ENCODE measurements around the gene GSTM4. TPM values are rescaled to one million over a fixed set of nuclear protein-coding genes. Genes with fewer than 3 reads are reported as not detected.
A peak's percentile ranks its signal among the peaks of the same experiment; 100 is the strongest.
"Not testable (repeated sequence)": the region's sequence is repeated elsewhere in the genome, so short reads cannot be mapped to it uniquely, and the experiment has no call there.

GSTM4 gene
- total and polyA plus RNA-seq, 2 donors (not counting 1 experiment from before 2014, with no cell fraction given) = 17.7 to 30.8 TPM

DNA sequence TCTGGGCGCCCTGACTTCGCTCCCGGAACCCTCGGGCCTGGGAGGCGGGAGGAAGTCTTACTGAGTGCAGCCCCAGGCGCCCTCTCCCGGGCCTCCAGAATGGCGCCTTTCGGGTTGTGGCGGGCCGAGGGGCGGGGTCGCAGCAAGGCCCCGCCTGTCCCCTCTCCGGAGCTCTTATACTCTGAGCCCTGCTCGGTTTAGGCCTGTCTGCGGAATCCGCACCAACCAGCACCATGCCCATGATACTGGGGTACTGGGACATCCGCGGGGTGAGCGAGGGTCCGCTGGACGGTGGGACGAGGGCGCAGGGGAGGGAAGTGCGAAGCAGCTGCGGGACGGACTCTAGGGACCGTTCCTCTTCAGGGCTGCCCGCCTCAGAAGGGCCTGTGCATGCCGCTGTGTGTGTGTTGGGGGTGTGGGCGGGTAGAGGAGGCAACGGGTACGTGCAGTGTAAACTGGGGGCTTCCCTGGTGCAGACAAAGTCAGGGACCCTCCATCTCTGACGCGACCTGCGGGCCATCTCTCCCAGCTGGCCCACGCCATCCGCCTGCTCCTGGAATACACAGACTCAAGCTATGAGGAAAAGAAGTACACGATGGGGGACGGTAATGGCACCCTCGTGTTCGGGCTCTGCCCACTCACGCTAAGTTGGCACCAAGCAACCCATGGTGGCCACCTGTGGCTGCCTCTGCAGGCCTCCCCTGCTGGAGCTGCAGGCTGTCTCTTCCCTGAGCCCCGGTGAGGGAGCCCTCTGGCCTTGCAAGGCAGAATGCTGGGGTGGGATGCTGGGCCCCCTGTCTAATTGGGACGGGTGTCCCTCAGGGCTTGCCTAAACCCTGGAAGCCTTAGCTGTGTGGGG, 32.0 kb downstream of the GSTM4 start, which contains the start of gene GSTM1:
TSS of gene GSTM1 (plus strand) at position 177 of the 859 bp plus-strand sequence. CDS start at position 234, 57 bp downstream.
- TF ChIP-seq EZH2 (IDR thresholded peaks at IDR 0.05; ENCODE audit: low read length, missing control alignments) = no peak
- TF ChIP-seq, protein P1, sequence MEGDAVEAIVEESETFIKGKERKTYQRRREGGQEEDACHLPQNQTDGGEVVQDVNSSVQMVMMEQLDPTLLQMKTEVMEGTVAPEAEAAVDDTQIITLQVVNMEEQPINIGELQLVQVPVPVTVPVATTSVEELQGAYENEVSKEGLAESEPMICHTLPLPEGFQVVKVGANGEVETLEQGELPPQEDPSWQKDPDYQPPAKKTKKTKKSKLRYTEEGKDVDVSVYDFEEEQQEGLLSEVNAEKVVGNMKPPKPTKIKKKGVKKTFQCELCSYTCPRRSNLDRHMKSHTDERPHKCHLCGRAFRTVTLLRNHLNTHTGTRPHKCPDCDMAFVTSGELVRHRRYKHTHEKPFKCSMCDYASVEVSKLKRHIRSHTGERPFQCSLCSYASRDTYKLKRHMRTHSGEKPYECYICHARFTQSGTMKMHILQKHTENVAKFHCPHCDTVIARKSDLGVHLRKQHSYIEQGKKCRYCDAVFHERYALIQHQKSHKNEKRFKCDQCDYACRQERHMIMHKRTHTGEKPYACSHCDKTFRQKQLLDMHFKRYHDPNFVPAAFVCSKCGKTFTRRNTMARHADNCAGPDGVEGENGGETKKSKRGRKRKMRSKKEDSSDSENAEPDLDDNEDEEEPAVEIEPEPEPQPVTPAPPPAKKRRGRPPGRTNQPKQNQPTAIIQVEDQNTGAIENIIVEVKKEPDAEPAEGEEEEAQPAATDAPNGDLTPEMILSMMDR (conservative IDR thresholded peaks at IDR 0.05 in 1 of 2, IDR thresholded peaks at IDR 0.05 in 1 of 2; ENCODE audit: low read depth in 1 of 2, low read length in 2 of 2) = peak; percentile 19 to 24
- Histone ChIP-seq H3K4me1 (ENCODE audit: control insufficient read depth, extremely low read depth, insufficient read depth, low read length) (no peaks in the 10 kb centered on the region), H3K9ac (ENCODE audit: insufficient read depth, low read length) (peak within 1 kb of the TSS; percentile 51), H3K27ac (ENCODE audit: insufficient read depth, low read length) (no peak within 1 kb of the TSS), H2AFZ (ENCODE audit: low read length) (no peak within 1 kb of the TSS), H4K20me1 (ENCODE audit: control insufficient read depth, extremely low read depth, insufficient read depth, low read length) (no peaks in the 10 kb centered on the region), H3K27me3 (ENCODE audit: control insufficient read depth, insufficient read depth, low read length) (no peaks in the 10 kb centered on the region), H3K9me3 (ENCODE audit: control insufficient read depth, insufficient read depth, low read depth, low read length) (no peaks in the 10 kb centered on the region), H3K36me3 (ENCODE audit: control insufficient read depth, insufficient read depth, low read length) (no peaks in the 10 kb centered on the region), H3K79me2 (ENCODE audit: control insufficient read depth, insufficient read depth, low read length) (no peaks in the 10 kb centered on the region), H3K4me2 (ENCODE audit: extremely low read depth, insufficient read depth, low read length) (no peak within 1 kb of the TSS), H3K4me3 (replicated peaks in 1 of 4; ENCODE audit: control extremely low read depth in 1 of 4, insufficient read depth in 1 of 4, low read depth in 3 of 4, low read length in 4 of 4) (peak within 1 kb of the TSS in 2 of 4 experiments; percentile 53 to 60)
- DNase-seq (ENCODE audit: low read depth in 2 of 2) = peak in 1 of 2 donors; percentile 78

DNA sequence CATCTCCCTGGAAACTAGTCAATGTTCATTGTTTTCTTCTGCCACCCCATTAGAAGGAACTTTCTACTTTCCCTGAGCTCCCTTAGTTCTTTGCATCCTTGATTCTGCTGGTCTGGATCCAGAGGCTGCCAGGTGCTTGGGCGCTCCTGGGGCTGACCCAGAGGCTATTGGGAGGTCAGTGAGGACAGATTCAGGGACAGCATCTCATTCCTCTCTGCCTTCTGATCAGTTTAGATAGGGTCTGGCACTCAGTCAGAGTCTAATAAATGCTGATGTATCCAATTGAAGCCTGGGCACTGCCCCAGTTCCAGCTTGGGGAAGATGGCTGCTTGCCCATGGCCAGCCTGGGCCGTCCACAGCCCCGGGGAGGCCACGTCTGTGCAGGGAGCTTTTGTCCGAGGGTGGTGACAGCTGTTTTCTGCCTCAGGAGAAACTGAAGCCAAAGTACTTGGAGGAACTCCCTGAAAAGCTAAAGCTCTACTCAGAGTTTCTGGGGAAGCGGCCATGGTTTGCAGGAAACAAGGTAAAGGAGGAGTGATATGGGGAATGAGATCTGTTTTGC, 34.0 kb downstream of the GSTM4 start:
- no peak overlapping the region for H3K4me2 ChIP-seq (ENCODE audit: extremely low read depth, insufficient read depth, low read length)
- H3K9ac ChIP-seq (ENCODE audit: insufficient read depth, low read length) = no peak overlapping the region
- no peaks in the 10 kb centered on the region for H3K36me3 ChIP-seq (ENCODE audit: control insufficient read depth, insufficient read depth, low read length)
- no peaks in the 10 kb centered on the region for H3K9me3 ChIP-seq (ENCODE audit: control insufficient read depth, insufficient read depth, low read depth, low read length)
- H3K27ac ChIP-seq (ENCODE audit: insufficient read depth, low read length) = no peak overlapping the region
- no peak overlapping the region for H3K4me3 ChIP-seq (replicated peaks in 1 of 4; ENCODE audit: control extremely low read depth in 1 of 4, insufficient read depth in 1 of 4, low read depth in 3 of 4, low read length in 4 of 4)
- H3K79me2 ChIP-seq (ENCODE audit: control insufficient read depth, insufficient read depth, low read length) = no peaks in the 10 kb centered on the region
- no peak overlapping the region for H2AFZ ChIP-seq (ENCODE audit: low read length)
- H3K4me1 ChIP-seq (ENCODE audit: control insufficient read depth, extremely low read depth, insufficient read depth, low read length) = no peaks in the 10 kb centered on the region
- TF ChIP-seq, protein P1 (conservative IDR thresholded peaks at IDR 0.05 in 1 of 2, IDR thresholded peaks at IDR 0.05 in 1 of 2; ENCODE audit: low read depth in 1 of 2, low read length in 2 of 2) = no peak
- TF ChIP-seq EZH2 (IDR thresholded peaks at IDR 0.05; ENCODE audit: low read length, missing control alignments) = no peak
- no peaks in the 10 kb centered on the region for H3K27me3 ChIP-seq (ENCODE audit: control insufficient read depth, insufficient read depth, low read length)
- no peaks in the 10 kb centered on the region for H4K20me1 ChIP-seq (ENCODE audit: control insufficient read depth, extremely low read depth, insufficient read depth, low read length)
- DNase-seq (ENCODE audit: low read depth in 2 of 2) = no peak

DNA sequence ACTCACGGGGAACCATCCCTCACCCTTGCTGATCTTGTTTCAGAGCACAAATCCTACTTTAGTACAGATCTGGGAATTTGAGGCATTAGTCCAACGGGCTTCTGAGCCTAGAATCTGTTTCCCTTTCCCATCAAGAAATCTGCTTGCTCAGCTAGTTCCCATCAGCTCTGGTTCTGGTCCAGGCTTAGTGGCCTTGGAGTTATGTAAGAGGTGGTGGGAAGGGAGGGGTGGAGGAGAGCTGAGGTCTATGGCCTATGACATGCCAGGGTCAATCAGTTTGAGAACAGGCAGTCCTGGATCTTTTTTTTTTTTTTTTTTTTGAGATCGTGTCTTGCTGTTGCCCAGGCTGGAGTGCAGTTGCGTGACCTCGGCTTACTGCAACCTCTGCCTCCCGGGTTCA, 35.9 kb downstream of the GSTM4 start:
- TF ChIP-seq, protein P1 (conservative IDR thresholded peaks at IDR 0.05 in 1 of 2, IDR thresholded peaks at IDR 0.05 in 1 of 2; ENCODE audit: low read depth in 1 of 2, low read length in 2 of 2) = no peak
- TF ChIP-seq EZH2 (IDR thresholded peaks at IDR 0.05; ENCODE audit: low read length, missing control alignments) = no peak
- H3K79me2 ChIP-seq (ENCODE audit: control insufficient read depth, insufficient read depth, low read length) = no peaks in the 10 kb centered on the region
- H2AFZ ChIP-seq (ENCODE audit: low read length) = no peak overlapping the region
- no peaks in the 10 kb centered on the region for H3K4me1 ChIP-seq (ENCODE audit: control insufficient read depth, extremely low read depth, insufficient read depth, low read length)
- no peak for DNase-seq (ENCODE audit: low read depth in 2 of 2)
- no peak overlapping the region for H3K4me3 ChIP-seq (replicated peaks in 1 of 4; ENCODE audit: control extremely low read depth in 1 of 4, insufficient read depth in 1 of 4, low read depth in 3 of 4, low read length in 4 of 4)
- H3K9me3 ChIP-seq (ENCODE audit: control insufficient read depth, insufficient read depth, low read depth, low read length) = no peaks in the 10 kb centered on the region
- no peaks in the 10 kb centered on the region for H3K27me3 ChIP-seq (ENCODE audit: control insufficient read depth, insufficient read depth, low read length)
- H4K20me1 ChIP-seq (ENCODE audit: control insufficient read depth, extremely low read depth, insufficient read depth, low read length) = no peaks in the 10 kb centered on the region
- no peak overlapping the region for H3K4me2 ChIP-seq (ENCODE audit: extremely low read depth, insufficient read depth, low read length)
- no peak overlapping the region for H3K9ac ChIP-seq (ENCODE audit: insufficient read depth, low read length)
- H3K36me3 ChIP-seq (ENCODE audit: control insufficient read depth, insufficient read depth, low read length) = no peaks in the 10 kb centered on the region
- H3K27ac ChIP-seq (ENCODE audit: insufficient read depth, low read length) = no peak overlapping the region

DNA sequence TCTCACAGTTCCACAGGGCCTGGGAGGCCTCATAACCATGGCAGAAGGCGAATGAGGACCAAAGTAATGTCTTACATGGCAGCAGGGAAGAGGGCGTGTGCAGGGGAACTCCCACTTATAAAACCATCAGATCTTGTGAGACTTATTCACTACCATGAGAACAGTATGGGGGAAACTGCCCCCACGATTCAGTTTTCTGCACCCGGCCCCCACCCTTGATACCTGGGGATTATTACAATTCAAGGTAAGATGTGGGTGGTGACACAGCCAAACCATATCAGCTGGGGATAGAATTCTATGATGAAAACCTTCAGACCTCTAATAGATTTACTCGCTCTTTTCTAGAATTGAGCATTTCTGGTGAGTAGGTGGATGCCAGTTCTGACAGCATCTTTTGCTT, 38.5 kb downstream of the GSTM4 start:
- DNase-seq (ENCODE audit: low read depth in 2 of 2); H3K4me2 ChIP-seq (ENCODE audit: extremely low read depth, insufficient read depth, low read length); H3K36me3 ChIP-seq (ENCODE audit: control insufficient read depth, insufficient read depth, low read length); H2AFZ ChIP-seq (ENCODE audit: low read length); H3K9ac ChIP-seq (ENCODE audit: insufficient read depth, low read length); H3K9me3 ChIP-seq (ENCODE audit: control insufficient read depth, insufficient read depth, low read depth, low read length); H3K27ac ChIP-seq (ENCODE audit: insufficient read depth, low read length); H3K79me2 ChIP-seq (ENCODE audit: control insufficient read depth, insufficient read depth, low read length); H3K4me3 ChIP-seq (replicated peaks in 1 of 4; ENCODE audit: control extremely low read depth in 1 of 4, insufficient read depth in 1 of 4, low read depth in 3 of 4, low read length in 4 of 4); H3K4me1 ChIP-seq (ENCODE audit: control insufficient read depth, extremely low read depth, insufficient read depth, low read length); H4K20me1 ChIP-seq (ENCODE audit: control insufficient read depth, extremely low read depth, insufficient read depth, low read length); H3K27me3 ChIP-seq (ENCODE audit: control insufficient read depth, insufficient read depth, low read length): not testable (repeated sequence)
